GM10266 (cell line): ENCODE results near the gene SNRK.

Source experiments
- DNase-seq: peaks from one replicate; pipeline ENCODE4 v3.0.0; 2012; ENCODE audit errors: extremely low spot score
- CTCF ChIP-seq: IDR thresholded peaks from 2 replicates; pipeline ENCODE4 v1.5.1; 2012; ENCODE audit warnings: mild to moderate bottlenecking, low read depth; ENCODE audit not compliant: control insufficient read depth, insufficient read depth; ENCODE audit errors: missing control alignments

Gene SNRK

GRCh38 chr3:43286115-43286840 is at the start of gene SNRK:
Gene SNRK (plus strand): TSS chr3:43286540. CDS start chr3:43303204, 16,664 bp downstream.
- peak; percentile 97 for DNase-seq
- TF ChIP-seq CTCF, result peak; percentile 14

DNA sequence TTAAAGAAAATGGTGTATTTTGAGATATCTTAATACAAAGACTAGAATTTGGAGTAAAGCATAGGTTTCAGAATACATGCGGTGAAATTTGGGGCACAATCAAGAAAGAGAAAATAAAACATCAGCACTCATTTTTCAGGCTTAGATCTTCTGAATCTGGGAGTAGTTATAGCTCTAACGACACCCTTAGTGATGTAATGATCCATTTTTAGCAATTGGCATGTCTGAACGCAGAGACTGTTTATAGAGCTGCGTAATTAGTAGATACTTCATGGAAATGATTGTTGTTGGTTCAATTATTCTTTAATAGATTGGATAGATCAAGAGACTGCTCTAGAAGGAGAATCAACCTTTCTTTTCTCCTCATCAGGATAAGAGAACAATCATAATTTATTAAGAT is 47.5 kb upstream of the SNRK start:
- no peak for TF ChIP-seq CTCF
- no peak for DNase-seq

DNA sequence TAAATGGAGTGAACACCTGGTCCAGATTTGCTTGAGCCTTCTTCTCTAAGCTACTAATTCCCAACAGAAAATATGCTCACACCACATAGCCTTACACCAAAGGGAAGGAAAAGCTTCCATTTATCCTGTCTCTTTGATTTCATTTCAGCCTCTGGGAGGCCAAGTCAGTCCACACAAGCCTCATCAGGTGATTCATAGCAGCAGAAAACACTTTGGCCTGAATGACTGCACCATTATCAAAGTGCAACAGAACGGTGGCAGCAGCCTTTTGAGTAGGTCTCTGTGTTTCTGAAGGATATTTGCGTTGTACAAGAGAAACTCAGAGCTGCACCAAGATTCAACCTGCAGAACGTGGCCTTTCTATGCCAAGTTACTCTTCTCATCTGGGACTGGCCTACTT is 46.6 kb upstream of the SNRK start:
- no peak for TF ChIP-seq CTCF
- no peak for DNase-seq

GRCh38 chr3:43243590-43244587 is 42.5 kb upstream of the SNRK start:
- no peak for DNase-seq
- no peak for TF ChIP-seq CTCF

DNA sequence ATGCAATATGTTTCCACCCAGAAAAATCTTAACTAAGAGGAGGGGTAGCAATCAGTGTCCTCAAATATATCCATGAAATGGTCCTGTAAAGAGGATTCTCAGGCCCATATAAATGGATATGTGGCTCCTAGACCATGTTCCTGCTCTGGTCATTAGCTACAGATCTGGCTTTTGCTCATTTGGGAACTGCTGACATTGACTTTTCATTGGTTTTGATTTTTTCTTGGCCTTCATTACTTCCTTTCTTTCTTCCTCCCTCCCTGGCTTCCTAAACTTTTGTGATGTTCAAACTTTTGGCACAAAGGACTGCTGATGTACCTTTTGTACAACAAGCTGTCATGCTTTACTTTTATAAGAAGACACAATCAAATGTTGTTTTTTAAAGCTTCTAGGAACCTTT is 41.6 kb upstream of the SNRK start:
- no peak for TF ChIP-seq CTCF
- no peak for DNase-seq

GRCh38 chr3:43246976-43247375 is 39.4 kb upstream of the SNRK start:
- DNase-seq, result no peak
- TF ChIP-seq CTCF, result no peak
